Measurements from ENCODE around the gene GHRH.

DNA sequence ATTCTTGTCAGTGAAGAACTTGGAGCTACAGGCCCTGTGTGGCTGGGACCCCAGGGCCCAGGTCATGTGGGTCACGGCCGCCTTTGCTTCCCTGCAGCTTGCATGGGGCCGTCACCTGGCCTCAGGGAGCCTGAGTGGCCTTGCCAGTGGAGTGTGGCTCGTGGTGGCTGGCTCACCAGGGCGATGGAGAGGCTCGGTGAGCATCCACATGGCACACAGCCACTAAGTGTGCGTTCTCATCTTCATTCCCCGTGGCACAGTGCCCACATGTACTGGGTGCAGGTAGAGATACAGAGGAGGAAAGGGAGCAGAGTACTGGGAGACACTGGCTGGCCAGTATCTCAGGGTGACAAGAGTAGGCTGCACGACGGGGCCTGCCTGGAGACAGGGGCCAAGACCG lies 49.3 kb upstream of the GHRH start:
- TF ChIP-seq CTCF (IDR thresholded peaks at IDR 0.05) (no peak), POLR2A (IDR thresholded peaks at IDR 0.05) (no peak)

Data from thyroid gland (tissue), 4 donors.